Gastrocnemius medialis (tissue), 4 donors: ENCODE measurements around the gene CACNA1D. TPM values are rescaled to one million over a fixed set of nuclear protein-coding genes. Genes with fewer than 3 reads are reported as not detected.

Experiments
- ATAC-seq, 2 donors: fragments of 150-250 bp; one replicate each; pipeline ENCODE4 v1.9.1; 2016
- DNase-seq, 2 donors: peaks; one replicate each; pipeline ENCODE4 v3.0.0-alpha.2; 2019
- H3K27ac ChIP-seq, 4 donors: fragments of 200-600 bp; sonication (generic); 1 replicate in 1 of 4; 2 replicates in 3 of 4; pipeline ENCODE4 v1.5.1; 2016 to 2018; ENCODE audit warnings: mild to moderate bottlenecking in 2 of 4, moderate library complexity in 1 of 4
- H3K27me3 ChIP-seq, 3 donors: fragments of 200-600 bp; sonication (generic) in 2 of 3; 1 replicate in 1 of 3; 2 replicates in 2 of 3; pipeline versions ENCODE4 v1.5.1 to v1.6.0; 2016 to 2019; ENCODE audit warnings: mild to moderate bottlenecking in 1 of 3, moderate library complexity in 1 of 3
- H3K36me3 ChIP-seq, 2 donors: fragments of 200-600 bp; sonication (generic) in 1 of 2; one replicate each; pipeline ENCODE4 v1.5.1; 2017 to 2018
- H3K4me1 ChIP-seq, 2 donors: fragments of 200-600 bp; sonication (generic) in 1 of 2; one replicate each; pipeline ENCODE4 v1.5.1; 2016 to 2017; ENCODE audit warnings: mild to moderate bottlenecking in 2 of 2
- H3K4me3 ChIP-seq, 4 donors: fragments of 200-600 bp; sonication (generic) in 3 of 4; 1 replicate in 1 of 4; 2 replicates in 3 of 4; pipeline ENCODE4 v1.5.1; 2016 to 2019; ENCODE audit warnings: mild to moderate bottlenecking in 2 of 4
- H3K9me3 ChIP-seq, 3 donors: fragments of 200-600 bp; sonication (generic) in 2 of 3; 1 replicate in 1 of 3; 2 replicates in 2 of 3; pipeline ENCODE4 v1.5.1; 2016 to 2019
- CTCF ChIP-seq, 5 experiments: fragments of 450-650 bp in 3 of 5; fragments of 200-600 bp in 2 of 5; sonication (generic) in 2 of 5; IDR thresholded peaks in 4 of 5; conservative IDR thresholded peaks in 1 of 5; 1 replicate in 4 of 5; 2 replicates in 1 of 5; pipeline ENCODE4 v1.5.1; 2016 to 2019; ENCODE audit warnings: antibody characterized with exemption in 5 of 5, mild to moderate bottlenecking in 3 of 5, moderate library complexity in 3 of 5
- POLR2A ChIP-seq, 2 donors: fragments of 450-650 bp; IDR thresholded peaks; one replicate each; pipeline ENCODE4 v1.6.1; 2017; ENCODE audit warnings: antibody characterized with exemption in 2 of 2, mild to moderate bottlenecking in 2 of 2, moderate library complexity in 2 of 2
- in situ Hi-C, 4 donors: fragments of 200-750 bp; cut with MboI; loops; one replicate each; pipeline versions ENCODE4 v1.15.0 to v1.8.0; 2017; ENCODE audit warnings: low sequenced_read_pairs in 4 of 4
- intact Hi-C: fragments of 100-400 bp; cut with DNase I; formaldehyde crosslinking; loops from one replicate; pipeline ENCODE4 v1.15.1; 2023; ENCODE audit warnings: low total_unique reads
- total RNA-seq, 4 donors: library from RNA; depleted of rRNA; stranded (reverse); fragments of >200 nt; gene quantifications; one replicate each; pipeline versions ENCODE4 v1.1.0 to v1.2.3, GENCODE V29; 2016

The CACNA1D gene
- total RNA-seq, 4 donors from 2014 or later: 0.18 to 0.34 TPM; not detected in 2

- DNase-seq (no peak), ATAC-seq (no peak)
- no peaks in the 10 kb centered on the region for H3K4me1 ChIP-seq
- no peaks in the 10 kb centered on the region for H3K36me3 ChIP-seq
- in situ Hi-C loops: no loop called here
- TF ChIP-seq CTCF (IDR thresholded peaks at IDR 0.05 in 4 of 5, conservative IDR thresholded peaks at IDR 0.05 in 1 of 5) (no peak), POLR2A (IDR thresholded peaks at IDR 0.05) (no peak)
- H3K4me3 ChIP-seq: no peak overlapping the region
- no peaks in the 10 kb centered on the region for H3K9me3 ChIP-seq
- no peak overlapping the region for H3K27ac ChIP-seq
- intact Hi-C loops: no loop called here
- peaks cover 0 to 6% (median 3%) of the 10 kb centered on the region in 3 donors for H3K27me3 ChIP-seq
Measured at GRCh38 chr3:53772562-53772961, 278.2 kb downstream of the CACNA1D start.

- H3K36me3 ChIP-seq: no peaks in the 10 kb centered on the region
- no peaks in the 10 kb centered on the region for H3K4me1 ChIP-seq
- no peak overlapping the region for H3K27ac ChIP-seq
- in situ Hi-C loops (no loop called here), intact Hi-C loops (no loop called here)
- no peak for TF ChIP-seq POLR2A (IDR thresholded peaks at IDR 0.05)
- TF ChIP-seq CTCF (IDR thresholded peaks at IDR 0.05 in 4 of 5, conservative IDR thresholded peaks at IDR 0.05 in 1 of 5): no peak
- no peak overlapping the region for H3K4me3 ChIP-seq
- H3K27me3 ChIP-seq: peaks cover 0 to 6% (median 3%) of the 10 kb centered on the region in 3 donors
- H3K9me3 ChIP-seq: no peaks in the 10 kb centered on the region
- DNase-seq (no peak), ATAC-seq (no peak)
Measured at GRCh38 chr3:53773021-53773436, 278.6 kb downstream of the CACNA1D start.

GRCh38 chr3:53773611-53774368 is 279.4 kb downstream of the CACNA1D start:
- no peaks in the 10 kb centered on the region for H3K4me1 ChIP-seq
- H3K27ac ChIP-seq: no peak overlapping the region
- peaks cover 0 to 6% (median 3%) of the 10 kb centered on the region in 3 donors for H3K27me3 ChIP-seq
- in situ Hi-C loops (no loop called here), intact Hi-C loops (no loop called here)
- DNase-seq (no peak), ATAC-seq (no peak)
- TF ChIP-seq CTCF (IDR thresholded peaks at IDR 0.05 in 4 of 5, conservative IDR thresholded peaks at IDR 0.05 in 1 of 5) (no peak), POLR2A (IDR thresholded peaks at IDR 0.05) (no peak)
- no peaks in the 10 kb centered on the region for H3K36me3 ChIP-seq
- no peaks in the 10 kb centered on the region for H3K9me3 ChIP-seq
- no peak overlapping the region for H3K4me3 ChIP-seq

- intact Hi-C loops: no loop called here
- TF ChIP-seq POLR2A (IDR thresholded peaks at IDR 0.05) (no peak), CTCF (IDR thresholded peaks at IDR 0.05 in 4 of 5, conservative IDR thresholded peaks at IDR 0.05 in 1 of 5) (no peak)
Measured at GRCh38 chr3:53774414-53774813, 280.0 kb downstream of the CACNA1D start.

More at GRCh38 chr3:53774414-53774813, 280.0 kb downstream of the CACNA1D start:
- in situ Hi-C loops: no loop called here
- no peak overlapping the region for H3K4me3 ChIP-seq
- H3K9me3 ChIP-seq: no peaks in the 10 kb centered on the region
- H3K27me3 ChIP-seq: peaks cover 0 to 6% (median 3%) of the 10 kb centered on the region in 3 donors
- no peak for ATAC-seq
- DNase-seq: no peak
- no peaks in the 10 kb centered on the region for H3K4me1 ChIP-seq
- no peaks in the 10 kb centered on the region for H3K36me3 ChIP-seq
- H3K27ac ChIP-seq: no peak overlapping the region
